ENCODE data around the gene TASL.
A peak's percentile ranks its signal among the peaks of the same experiment; 100 is the strongest.
"Not testable (repeated sequence)": the region's sequence is repeated elsewhere in the genome, so short reads cannot be mapped to it uniquely, and the experiment has no call there.

The TASL gene

GRCh38 chrX:30572004-30572403 lies 5.6 kb downstream of the TASL start:
- H3K27me3 ChIP-seq (ENCODE audit: insufficient read depth, low read depth, severe bottlenecking) = no peaks in the 10 kb centered on the region
- no peak for TF ChIP-seq CTCF (IDR thresholded peaks at IDR 0.05; ENCODE audit: low read depth, low read length)
- no peaks in the 10 kb centered on the region for H3K36me3 ChIP-seq
- H3K9me3 ChIP-seq (ENCODE audit: severe bottlenecking) = no peaks in the 10 kb centered on the region
- no peak overlapping the region for H3K27ac ChIP-seq
- no peak overlapping the region for H3K4me3 ChIP-seq (ENCODE audit: low read depth, low read length)
- DNase-seq = no peak

- no peak overlapping the region for H3K4me3 ChIP-seq (ENCODE audit: low read depth, low read length)
- DNase-seq = no peak
- 0 out of 2 replicates have a peak, but pooled peaks have one; percentile 4 for TF ChIP-seq CTCF (IDR thresholded peaks at IDR 0.05; ENCODE audit: low read depth, low read length)
- no peaks in the 10 kb centered on the region for H3K9me3 ChIP-seq (ENCODE audit: severe bottlenecking)
- no peaks in the 10 kb centered on the region for H3K36me3 ChIP-seq
- H3K27ac ChIP-seq = no peak overlapping the region
- H3K27me3 ChIP-seq (ENCODE audit: insufficient read depth, low read depth, severe bottlenecking) = no peaks in the 10 kb centered on the region
Observed at GRCh38 chrX:30570505-30570904, 7.1 kb downstream of the TASL start.

GRCh38 chrX:30568136-30568535 lies 9.4 kb downstream of the TASL start:
- Histone ChIP-seq H3K27ac (no peak overlapping the region), H3K36me3 (no peaks in the 10 kb centered on the region), H3K27me3 (ENCODE audit: insufficient read depth, low read depth, severe bottlenecking) (no peaks in the 10 kb centered on the region), H3K4me3 (ENCODE audit: low read depth, low read length) (no peak overlapping the region), H3K9me3 (ENCODE audit: severe bottlenecking) (no peaks in the 10 kb centered on the region)
- no peak for DNase-seq
- TF ChIP-seq CTCF (IDR thresholded peaks at IDR 0.05; ENCODE audit: low read depth, low read length) = no peak

GRCh38 chrX:30563070-30563469 lies 14.5 kb downstream of the TASL start:
- H3K4me3 ChIP-seq (ENCODE audit: low read depth, low read length); H3K27ac ChIP-seq; H3K36me3 ChIP-seq; DNase-seq; H3K9me3 ChIP-seq (ENCODE audit: severe bottlenecking); H3K27me3 ChIP-seq (ENCODE audit: insufficient read depth, low read depth, severe bottlenecking): not testable (repeated sequence)

- no peak overlapping the region for H3K4me3 ChIP-seq (ENCODE audit: low read depth, low read length)
- no peak for DNase-seq
- no peaks in the 10 kb centered on the region for H3K36me3 ChIP-seq
- no peaks in the 10 kb centered on the region for H3K9me3 ChIP-seq (ENCODE audit: severe bottlenecking)
- H3K27ac ChIP-seq = no peak overlapping the region
- H3K27me3 ChIP-seq (ENCODE audit: insufficient read depth, low read depth, severe bottlenecking) = no peaks in the 10 kb centered on the region
- no peak for TF ChIP-seq CTCF (IDR thresholded peaks at IDR 0.05; ENCODE audit: low read depth, low read length)
Observed at GRCh38 chrX:30561191-30561590, 16.4 kb downstream of the TASL start.

- Histone ChIP-seq H3K36me3 (no peaks in the 10 kb centered on the region), H3K27ac (no peak overlapping the region), H3K27me3 (ENCODE audit: insufficient read depth, low read depth, severe bottlenecking) (peaks cover 16% of the 10 kb centered on the region), H3K9me3 (ENCODE audit: severe bottlenecking) (no peaks in the 10 kb centered on the region), H3K4me3 (ENCODE audit: low read depth, low read length) (no peak overlapping the region)
- no peak for TF ChIP-seq CTCF (IDR thresholded peaks at IDR 0.05; ENCODE audit: low read depth, low read length)
- no peak for DNase-seq
Observed at GRCh38 chrX:30538271-30538670, 39.3 kb downstream of the TASL start.
